ENCODE results near the gene KLHL29.

The KLHL29 gene

DNA sequence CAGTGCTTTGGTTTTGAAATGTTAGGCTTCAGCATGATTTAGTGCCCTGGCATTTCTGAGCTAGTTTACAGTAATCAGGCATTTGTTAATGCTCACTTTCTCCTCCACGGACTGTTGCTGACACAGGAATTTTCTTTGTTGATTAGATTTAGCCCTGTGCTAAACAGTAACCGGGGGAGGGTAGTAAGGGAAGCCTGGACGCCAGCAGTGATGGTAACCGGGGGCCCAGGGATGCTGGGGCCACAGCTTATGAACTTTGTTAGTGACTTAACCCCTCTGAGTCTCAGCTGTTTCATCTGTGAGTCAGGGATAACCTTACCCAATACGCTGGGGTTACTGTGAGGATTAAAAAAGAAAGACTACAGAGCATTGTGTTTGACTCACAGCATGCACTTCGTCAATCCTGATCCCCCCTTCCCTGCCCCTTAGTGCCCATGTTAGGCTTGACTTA is 33.5 kb downstream of the KLHL29 start:
- Histone ChIP-seq H3K36me3 (ENCODE audit: control insufficient read depth, low read length) (no peaks in the 10 kb centered on the region), H3F3A (ENCODE audit: control insufficient read depth, insufficient read depth) (no peaks in the 10 kb centered on the region), H3K27ac (ENCODE audit: low read depth, low read length) (no peak overlapping the region), H3K9me2 (replicated peaks; ENCODE audit: control insufficient read depth, low read length) (no peaks in the 10 kb centered on the region), H4K20me1 (ENCODE audit: control insufficient read depth, insufficient read depth, low read depth, low read length) (no peaks in the 10 kb centered on the region), H3K4me1 (ENCODE audit: control insufficient read depth, low read length) (no peaks in the 10 kb centered on the region), H3K79me2 (ENCODE audit: control insufficient read depth, low read length) (no peaks in the 10 kb centered on the region), H3K27me3 (ENCODE audit: control insufficient read depth, low read length) (no peaks in the 10 kb centered on the region), H3K4me2 (ENCODE audit: low read length) (no peak overlapping the region), H3K9me3 (ENCODE audit: control insufficient read depth, insufficient read depth, low read length) (no peaks in the 10 kb centered on the region), H3K4me3 (ENCODE audit: low read length) (no peak overlapping the region)
- TF ChIP-seq EZH2phosphoT487 (IDR thresholded peaks at IDR 0.05; ENCODE audit: borderline replicate concordance, low read length) (no peak), CTCF (IDR thresholded peaks at IDR 0.05; ENCODE audit: low read depth, low read length, poor library complexity, severe bottlenecking) (no peak)

DNA sequence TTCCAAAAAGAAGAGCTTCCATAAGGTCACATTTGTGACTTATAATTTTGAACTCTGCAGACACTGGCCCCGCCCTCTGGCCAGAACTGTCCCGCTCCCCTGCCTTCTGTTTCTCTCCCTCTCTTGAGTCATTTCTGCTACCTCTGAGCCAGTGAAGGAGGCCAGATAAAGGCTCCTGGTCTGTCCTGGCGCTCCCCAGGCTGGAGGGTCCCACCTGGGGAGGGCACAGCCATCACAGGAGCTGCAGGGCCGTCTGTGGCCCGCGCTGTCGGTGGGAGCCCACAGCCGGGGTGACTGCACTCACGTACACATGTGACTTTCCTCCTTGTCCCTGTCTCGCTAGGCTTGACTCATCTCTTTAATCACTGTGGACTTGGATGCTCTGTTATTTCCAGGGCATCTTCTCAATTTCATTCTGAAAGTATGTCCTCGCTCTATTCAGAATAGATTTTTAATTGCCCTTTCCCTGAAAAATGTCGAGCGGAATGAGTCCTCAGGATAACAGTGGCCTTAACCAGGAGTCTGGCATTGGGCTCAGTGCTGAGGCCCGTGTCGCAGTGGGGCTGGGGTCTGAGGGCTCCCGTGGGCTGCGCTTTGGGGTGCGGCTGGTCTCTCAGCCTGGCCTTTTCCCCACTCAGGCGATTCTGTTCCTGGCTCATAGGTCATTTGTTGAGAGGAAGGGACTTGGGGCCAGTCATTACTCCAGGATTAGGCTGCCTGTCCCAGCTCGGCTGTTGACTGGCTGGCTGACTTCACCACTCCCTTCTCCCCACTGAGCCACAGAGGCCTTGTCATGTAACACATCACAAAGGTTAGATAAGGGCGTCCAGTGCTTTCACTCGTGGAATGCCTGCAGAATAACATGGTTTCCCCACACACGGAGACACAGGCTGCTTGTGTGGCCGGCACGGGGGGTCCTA is 34.5 kb downstream of the KLHL29 start:
- H3K27me3 ChIP-seq (ENCODE audit: control insufficient read depth, low read length) = no peaks in the 10 kb centered on the region
- H3K27ac ChIP-seq (ENCODE audit: low read depth, low read length) = no peak overlapping the region
- H3K4me2 ChIP-seq (ENCODE audit: low read length) = no peak overlapping the region
- no peak overlapping the region for H3K4me3 ChIP-seq (ENCODE audit: low read length)
- no peaks in the 10 kb centered on the region for H3K4me1 ChIP-seq (ENCODE audit: control insufficient read depth, low read length)
- H3K36me3 ChIP-seq (ENCODE audit: control insufficient read depth, low read length) = no peaks in the 10 kb centered on the region
- TF ChIP-seq EZH2phosphoT487 (IDR thresholded peaks at IDR 0.05; ENCODE audit: borderline replicate concordance, low read length) (no peak), CTCF (IDR thresholded peaks at IDR 0.05; ENCODE audit: low read depth, low read length, poor library complexity, severe bottlenecking) (no peak)
- H3K9me3 ChIP-seq (ENCODE audit: control insufficient read depth, insufficient read depth, low read length) = no peaks in the 10 kb centered on the region
- no peaks in the 10 kb centered on the region for H3F3A ChIP-seq (ENCODE audit: control insufficient read depth, insufficient read depth)
- no peaks in the 10 kb centered on the region for H4K20me1 ChIP-seq (ENCODE audit: control insufficient read depth, insufficient read depth, low read depth, low read length)
- H3K9me2 ChIP-seq (replicated peaks; ENCODE audit: control insufficient read depth, low read length) = no peaks in the 10 kb centered on the region
- H3K79me2 ChIP-seq (ENCODE audit: control insufficient read depth, low read length) = no peaks in the 10 kb centered on the region

GRCh38 chr2:23420091-23420839 is 35.3 kb downstream of the KLHL29 start:
- Histone ChIP-seq H3K4me2 (ENCODE audit: low read length) (no peak overlapping the region), H3K27me3 (ENCODE audit: control insufficient read depth, low read length) (no peaks in the 10 kb centered on the region), H3K4me1 (ENCODE audit: control insufficient read depth, low read length) (no peaks in the 10 kb centered on the region), H4K20me1 (ENCODE audit: control insufficient read depth, insufficient read depth, low read depth, low read length) (no peaks in the 10 kb centered on the region), H3K27ac (ENCODE audit: low read depth, low read length) (no peak overlapping the region), H3F3A (ENCODE audit: control insufficient read depth, insufficient read depth) (no peaks in the 10 kb centered on the region), H3K4me3 (ENCODE audit: low read length) (no peak overlapping the region), H3K36me3 (ENCODE audit: control insufficient read depth, low read length) (no peaks in the 10 kb centered on the region), H3K9me3 (ENCODE audit: control insufficient read depth, insufficient read depth, low read length) (no peaks in the 10 kb centered on the region), H3K79me2 (ENCODE audit: control insufficient read depth, low read length) (no peaks in the 10 kb centered on the region), H3K9me2 (replicated peaks; ENCODE audit: control insufficient read depth, low read length) (no peaks in the 10 kb centered on the region)
- no peak for TF ChIP-seq EZH2phosphoT487 (IDR thresholded peaks at IDR 0.05; ENCODE audit: borderline replicate concordance, low read length)
- TF ChIP-seq CTCF (IDR thresholded peaks at IDR 0.05; ENCODE audit: low read depth, low read length, poor library complexity, severe bottlenecking) = no peak
